GM20000 (cell line): ENCODE results near the gene PRR19.

Experiments
- DNase-seq: peaks from one replicate; pipeline ENCODE4 v3.0.0; 2012; ENCODE audit warnings: low spot score
- TF ChIP-seq, protein P1 (sequence below): IDR thresholded peaks from 2 replicates; pipeline ENCODE4 v1.5.1; 2012; ENCODE audit warnings: mild to moderate bottlenecking, control low read depth; ENCODE audit errors: extremely low read depth, missing control alignments

PRR19 gene

DNA sequence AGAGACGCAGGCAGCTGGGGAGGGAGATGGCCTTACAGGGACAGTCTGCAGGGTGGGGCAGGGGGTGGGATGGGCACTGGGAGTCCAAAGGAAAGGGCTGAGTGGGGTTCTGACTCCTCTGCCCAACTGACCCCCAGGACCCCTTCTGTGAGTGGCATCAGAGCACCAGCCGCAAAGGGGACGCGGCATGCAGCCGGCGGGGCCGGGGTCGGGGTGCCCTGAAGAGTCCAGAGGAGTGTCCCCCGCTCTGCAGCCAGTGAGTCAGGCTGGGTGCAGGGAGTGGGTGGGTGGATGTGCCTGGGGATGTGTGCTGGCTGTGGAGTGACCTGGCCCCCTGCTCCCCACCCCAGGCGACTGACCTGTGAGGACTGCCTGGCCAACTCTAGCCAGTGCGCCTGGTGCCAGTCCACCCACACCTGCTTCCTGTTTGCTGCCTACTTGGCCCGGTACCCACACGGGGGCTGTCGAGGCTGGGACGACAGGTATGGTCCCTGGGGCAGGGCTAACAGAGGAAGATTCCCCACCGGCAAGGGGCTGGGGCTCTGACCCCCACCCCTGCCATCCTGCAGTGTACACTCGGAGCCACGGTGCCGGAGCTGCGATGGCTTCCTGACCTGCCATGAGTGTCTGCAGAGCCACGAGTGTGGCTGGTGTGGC lies 49.3 kb downstream of the PRR19 start:
- DNase-seq = no peak
- TF ChIP-seq, protein P1, sequence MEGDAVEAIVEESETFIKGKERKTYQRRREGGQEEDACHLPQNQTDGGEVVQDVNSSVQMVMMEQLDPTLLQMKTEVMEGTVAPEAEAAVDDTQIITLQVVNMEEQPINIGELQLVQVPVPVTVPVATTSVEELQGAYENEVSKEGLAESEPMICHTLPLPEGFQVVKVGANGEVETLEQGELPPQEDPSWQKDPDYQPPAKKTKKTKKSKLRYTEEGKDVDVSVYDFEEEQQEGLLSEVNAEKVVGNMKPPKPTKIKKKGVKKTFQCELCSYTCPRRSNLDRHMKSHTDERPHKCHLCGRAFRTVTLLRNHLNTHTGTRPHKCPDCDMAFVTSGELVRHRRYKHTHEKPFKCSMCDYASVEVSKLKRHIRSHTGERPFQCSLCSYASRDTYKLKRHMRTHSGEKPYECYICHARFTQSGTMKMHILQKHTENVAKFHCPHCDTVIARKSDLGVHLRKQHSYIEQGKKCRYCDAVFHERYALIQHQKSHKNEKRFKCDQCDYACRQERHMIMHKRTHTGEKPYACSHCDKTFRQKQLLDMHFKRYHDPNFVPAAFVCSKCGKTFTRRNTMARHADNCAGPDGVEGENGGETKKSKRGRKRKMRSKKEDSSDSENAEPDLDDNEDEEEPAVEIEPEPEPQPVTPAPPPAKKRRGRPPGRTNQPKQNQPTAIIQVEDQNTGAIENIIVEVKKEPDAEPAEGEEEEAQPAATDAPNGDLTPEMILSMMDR = no peak

DNA sequence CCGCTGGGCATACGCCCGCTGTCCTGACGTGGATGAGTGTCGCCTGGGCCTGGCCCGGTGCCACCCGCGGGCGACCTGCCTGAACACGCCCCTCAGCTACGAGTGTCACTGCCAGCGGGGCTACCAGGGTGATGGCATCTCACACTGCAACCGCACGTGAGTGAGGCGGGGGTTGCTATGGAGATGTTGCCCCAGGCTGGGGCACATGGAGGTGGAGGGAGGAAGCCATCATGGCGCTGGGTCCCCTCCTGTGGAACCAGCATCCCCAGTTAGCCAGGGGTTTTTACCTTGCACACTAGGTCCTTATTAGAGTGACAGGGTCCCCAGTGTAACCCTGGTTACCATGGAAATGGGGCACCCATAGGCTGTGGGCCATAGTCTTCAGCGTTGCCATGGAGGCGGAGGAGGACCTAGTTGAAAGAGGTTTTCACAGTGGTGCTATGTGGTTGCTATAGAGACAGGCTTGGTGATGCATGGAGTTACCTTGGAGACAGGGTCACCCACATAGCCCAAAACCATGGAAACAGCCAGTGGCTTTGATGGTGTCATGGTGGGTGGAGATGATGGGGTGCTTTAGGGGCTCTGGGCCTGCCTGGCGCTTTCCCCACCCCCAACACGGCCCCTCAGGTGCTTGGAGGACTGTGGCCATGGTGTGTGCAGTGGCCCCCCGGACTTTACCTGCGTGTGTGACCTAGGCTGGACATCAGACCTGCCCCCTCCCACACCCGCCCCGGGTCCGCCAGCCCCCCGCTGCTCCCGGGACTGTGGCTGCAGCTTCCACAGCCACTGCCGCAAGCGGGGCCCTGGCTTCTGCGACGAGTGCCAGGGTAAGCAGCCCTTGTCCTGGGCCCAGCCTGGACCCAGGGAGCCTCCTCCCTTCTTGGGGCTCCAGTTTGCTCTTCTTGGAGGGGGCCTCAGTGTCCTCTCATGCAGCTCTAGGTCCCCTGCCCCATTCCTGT lies 50.6 kb downstream of the PRR19 start:
- TF ChIP-seq, protein P1 = no peak
- peak; percentile 51 for DNase-seq

DNA sequence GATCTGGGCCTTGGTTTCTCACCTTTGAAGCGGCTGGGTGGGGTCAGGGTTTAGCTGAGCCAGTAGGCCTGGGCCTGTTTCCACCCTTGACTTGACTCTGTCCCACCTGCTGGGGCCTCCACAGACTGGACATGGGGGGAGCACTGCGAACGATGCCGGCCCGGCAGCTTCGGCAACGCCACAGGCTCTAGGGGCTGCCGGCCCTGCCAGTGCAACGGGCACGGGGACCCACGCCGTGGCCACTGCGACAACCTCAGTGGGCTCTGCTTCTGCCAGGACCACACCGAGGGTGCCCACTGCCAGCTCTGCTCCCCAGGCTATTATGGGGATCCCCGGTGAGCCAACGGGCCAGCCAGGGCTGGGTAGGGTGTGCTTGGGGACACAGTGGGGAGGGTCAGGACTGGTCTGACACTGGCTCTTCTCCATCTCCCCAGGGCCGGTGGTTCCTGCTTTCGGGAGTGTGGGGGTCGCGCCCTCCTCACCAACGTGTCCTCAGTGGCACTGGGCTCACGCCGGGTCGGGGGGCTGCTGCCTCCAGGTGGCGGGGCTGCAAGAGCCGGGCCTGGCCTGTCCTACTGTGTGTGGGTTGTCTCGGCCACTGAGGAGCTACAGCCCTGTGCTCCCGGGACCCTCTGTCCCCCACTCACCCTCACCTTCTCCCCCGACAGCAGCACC lies 51.5 kb downstream of the PRR19 start:
- DNase-seq = no peak

DNA sequence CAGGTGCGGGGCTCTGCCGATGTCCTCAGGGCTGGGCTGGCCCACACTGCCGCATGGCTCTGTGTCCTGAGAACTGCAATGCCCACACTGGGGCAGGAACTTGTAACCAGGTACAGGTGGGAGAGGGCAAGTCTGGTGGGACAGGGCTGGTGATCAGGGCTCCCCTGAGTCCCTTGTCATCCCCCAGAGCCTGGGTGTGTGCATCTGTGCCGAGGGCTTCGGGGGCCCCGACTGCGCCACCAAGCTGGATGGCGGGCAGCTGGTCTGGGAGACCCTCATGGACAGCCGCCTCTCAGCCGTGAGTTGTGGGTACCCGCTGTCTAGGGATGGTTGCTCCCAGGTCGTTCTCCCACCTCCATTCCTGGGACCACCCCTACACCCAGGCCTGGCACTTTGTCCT lies 54.0 kb downstream of the PRR19 start:
- TF ChIP-seq, protein P1 = no peak
- DNase-seq = no peak

More for the DNA sequence above, 51.5 kb downstream of the PRR19 start:
- TF ChIP-seq, protein P1 = no peak

DNA sequence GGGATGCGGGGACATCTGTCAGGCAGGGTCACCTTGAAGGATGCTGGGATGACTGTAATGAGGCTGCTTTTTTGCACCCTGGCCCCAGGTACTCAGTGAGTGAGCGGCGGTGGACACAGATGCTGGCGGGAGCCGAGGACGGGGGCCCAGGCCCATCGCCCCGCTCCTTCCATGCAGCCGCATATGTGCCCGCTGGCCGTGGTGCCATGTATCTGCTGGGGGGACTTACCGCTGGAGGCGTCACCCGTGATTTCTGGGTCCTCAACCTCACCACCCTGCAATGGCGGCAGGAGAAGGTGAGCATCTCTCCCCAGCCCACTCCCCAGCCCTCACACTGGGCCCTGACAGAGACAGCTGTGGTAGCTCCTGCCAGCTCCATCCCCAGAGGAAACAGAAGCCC lies 54.8 kb downstream of the PRR19 start:
- TF ChIP-seq, protein P1 = no peak
- no peak for DNase-seq

DNA sequence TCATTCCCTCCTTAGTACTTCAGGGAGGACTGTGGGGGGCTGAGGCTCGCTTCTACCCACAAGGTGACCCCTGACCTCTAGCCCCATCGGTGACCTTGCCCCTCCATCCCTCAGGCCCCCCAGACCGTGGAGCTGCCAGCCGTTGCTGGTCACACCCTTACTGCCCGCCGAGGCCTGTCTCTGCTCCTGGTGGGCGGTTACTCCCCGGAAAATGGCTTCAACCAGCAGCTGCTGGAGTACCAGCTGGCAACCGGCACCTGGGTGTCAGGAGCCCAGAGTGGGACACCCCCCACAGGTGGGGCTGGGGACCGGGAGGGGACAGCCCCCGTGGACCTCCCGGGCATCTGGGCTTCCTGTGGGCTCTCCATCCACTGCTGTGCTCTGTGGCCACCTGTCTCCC lies 55.4 kb downstream of the PRR19 start:
- no peak for DNase-seq
- TF ChIP-seq, protein P1 = no peak
